ENCODE measurements around the gene ZNF234.

Gene ZNF234

GRCh38 chr19:44141191-44142058, at the start of gene ZNF234:
Gene ZNF234, plus strand, starts transcription at chr19:44141554. Its CDS starts 3,079 bp downstream, at chr19:44144633.
- H4K20me1 ChIP-seq (ENCODE audit: insufficient read depth, low read length, poor library complexity, severe bottlenecking) = no peaks in the 10 kb centered on the region
- H3K79me2 ChIP-seq (ENCODE audit: insufficient read depth, low read length) = peaks cover 12% of the 10 kb centered on the region
- peak within 1 kb of the TSS; percentile 98 for H2AFZ ChIP-seq (ENCODE audit: low read length)
- H3K36me3 ChIP-seq (ENCODE audit: insufficient read depth, low read length) = no peaks in the 10 kb centered on the region
- H3K27me3 ChIP-seq (ENCODE audit: insufficient read depth, low read length, poor library complexity, severe bottlenecking) = no peaks in the 10 kb centered on the region
- no peaks in the 10 kb centered on the region for H3K9me3 ChIP-seq (ENCODE audit: insufficient read depth, low read depth, low read length)
- H3K9ac ChIP-seq (ENCODE audit: low read depth, low read length, poor library complexity, severe bottlenecking) = peak within 1 kb of the TSS; percentile 71
- TF ChIP-seq CTCF (conservative IDR thresholded peaks at IDR 0.05; ENCODE audit: low read length) = no peak
- TF ChIP-seq EZH2phosphoT487 (IDR thresholded peaks at IDR 0.05; ENCODE audit: borderline replicate concordance) = no peak
- H3K4me1 ChIP-seq (ENCODE audit: insufficient read depth, low read length, poor library complexity, severe bottlenecking) = peaks cover 16% of the 10 kb centered on the region
- peak within 1 kb of the TSS; percentile 99 for H3K4me2 ChIP-seq (ENCODE audit: low read depth, low read length, poor library complexity, severe bottlenecking)
- H3F3A ChIP-seq (ENCODE audit: low read depth) = no peaks in the 10 kb centered on the region
- no peaks in the 10 kb centered on the region for H3K9me2 ChIP-seq (replicated peaks; ENCODE audit: low read depth, low read length)
- H3K4me3 ChIP-seq (ENCODE audit: low read length, poor library complexity, severe bottlenecking) = peak within 1 kb of the TSS; percentile 90

GRCh38 chr19:44092108-44092507, 49.2 kb upstream of the ZNF234 start:
- no peaks in the 10 kb centered on the region for H3K9me3 ChIP-seq (ENCODE audit: insufficient read depth, low read depth, low read length)
- H4K20me1 ChIP-seq (ENCODE audit: insufficient read depth, low read length, poor library complexity, severe bottlenecking) = peaks cover 21% of the 10 kb centered on the region
- no peak overlapping the region for H3K4me3 ChIP-seq (ENCODE audit: low read length, poor library complexity, severe bottlenecking)
- no peaks in the 10 kb centered on the region for H3K36me3 ChIP-seq (ENCODE audit: insufficient read depth, low read length)
- no peak overlapping the region for H2AFZ ChIP-seq (ENCODE audit: low read length)
- TF ChIP-seq EZH2phosphoT487 (IDR thresholded peaks at IDR 0.05; ENCODE audit: borderline replicate concordance) = no peak
- no peak for TF ChIP-seq CTCF (conservative IDR thresholded peaks at IDR 0.05; ENCODE audit: low read length)
- H3F3A ChIP-seq (ENCODE audit: low read depth) = no peaks in the 10 kb centered on the region
- H3K9ac ChIP-seq (ENCODE audit: low read depth, low read length, poor library complexity, severe bottlenecking) = no peak overlapping the region
- H3K27me3 ChIP-seq (ENCODE audit: insufficient read depth, low read length, poor library complexity, severe bottlenecking) = no peaks in the 10 kb centered on the region
- H3K4me2 ChIP-seq (ENCODE audit: low read depth, low read length, poor library complexity, severe bottlenecking) = no peak overlapping the region
- H3K4me1 ChIP-seq (ENCODE audit: insufficient read depth, low read length, poor library complexity, severe bottlenecking) = peaks cover 13% of the 10 kb centered on the region
- H3K9me2 ChIP-seq (replicated peaks; ENCODE audit: low read depth, low read length) = no peaks in the 10 kb centered on the region
- peaks cover 20% of the 10 kb centered on the region for H3K79me2 ChIP-seq (ENCODE audit: insufficient read depth, low read length)

- H2AFZ ChIP-seq (ENCODE audit: low read length) = peak within 1 kb of the TSS; percentile 98
- peaks cover 27% of the 10 kb centered on the region for H3K79me2 ChIP-seq (ENCODE audit: insufficient read depth, low read length)
- H3K9me3 ChIP-seq (ENCODE audit: insufficient read depth, low read depth, low read length) = no peaks in the 10 kb centered on the region
- H3K4me2 ChIP-seq (ENCODE audit: low read depth, low read length, poor library complexity, severe bottlenecking) = peak within 1 kb of the TSS; percentile 91
- peak within 1 kb of the TSS; percentile 95 for H3K4me3 ChIP-seq (ENCODE audit: low read length, poor library complexity, severe bottlenecking)
- peaks cover 5% of the 10 kb centered on the region; the same call in 1 of the 2 replicates for H3K36me3 ChIP-seq (ENCODE audit: insufficient read depth, low read length)
- H3K9me2 ChIP-seq (replicated peaks; ENCODE audit: low read depth, low read length) = no peaks in the 10 kb centered on the region
- no peaks in the 10 kb centered on the region for H3F3A ChIP-seq (ENCODE audit: low read depth)
- H4K20me1 ChIP-seq (ENCODE audit: insufficient read depth, low read length, poor library complexity, severe bottlenecking) = peaks cover 26% of the 10 kb centered on the region
- TF ChIP-seq CTCF (conservative IDR thresholded peaks at IDR 0.05; ENCODE audit: low read length) = no peak
- no peak for TF ChIP-seq EZH2phosphoT487 (IDR thresholded peaks at IDR 0.05; ENCODE audit: borderline replicate concordance)
- H3K27me3 ChIP-seq (ENCODE audit: insufficient read depth, low read length, poor library complexity, severe bottlenecking) = no peaks in the 10 kb centered on the region
- peak within 1 kb of the TSS; percentile 83 for H3K9ac ChIP-seq (ENCODE audit: low read depth, low read length, poor library complexity, severe bottlenecking)
- H3K4me1 ChIP-seq (ENCODE audit: insufficient read depth, low read length, poor library complexity, severe bottlenecking) = peaks cover 19% of the 10 kb centered on the region
Observed at GRCh38 chr19:44093931-44094765, 47.2 kb upstream of the ZNF234 start, which contains the start of gene ZNF224. Gene ZNF224, plus strand, starts transcription at chr19:44094361. Its CDS starts 3,513 bp downstream, at chr19:44097874.
